Measurements from ENCODE around the gene CKAP2L. TPM values are rescaled to one million over a fixed set of nuclear protein-coding genes. Genes with fewer than 3 reads are reported as not detected.

The CKAP2L gene
- total and polyA plus RNA-seq, 11 donors = 0.06 to 4.5 (median 0.29) TPM; not detected in 4

DNA sequence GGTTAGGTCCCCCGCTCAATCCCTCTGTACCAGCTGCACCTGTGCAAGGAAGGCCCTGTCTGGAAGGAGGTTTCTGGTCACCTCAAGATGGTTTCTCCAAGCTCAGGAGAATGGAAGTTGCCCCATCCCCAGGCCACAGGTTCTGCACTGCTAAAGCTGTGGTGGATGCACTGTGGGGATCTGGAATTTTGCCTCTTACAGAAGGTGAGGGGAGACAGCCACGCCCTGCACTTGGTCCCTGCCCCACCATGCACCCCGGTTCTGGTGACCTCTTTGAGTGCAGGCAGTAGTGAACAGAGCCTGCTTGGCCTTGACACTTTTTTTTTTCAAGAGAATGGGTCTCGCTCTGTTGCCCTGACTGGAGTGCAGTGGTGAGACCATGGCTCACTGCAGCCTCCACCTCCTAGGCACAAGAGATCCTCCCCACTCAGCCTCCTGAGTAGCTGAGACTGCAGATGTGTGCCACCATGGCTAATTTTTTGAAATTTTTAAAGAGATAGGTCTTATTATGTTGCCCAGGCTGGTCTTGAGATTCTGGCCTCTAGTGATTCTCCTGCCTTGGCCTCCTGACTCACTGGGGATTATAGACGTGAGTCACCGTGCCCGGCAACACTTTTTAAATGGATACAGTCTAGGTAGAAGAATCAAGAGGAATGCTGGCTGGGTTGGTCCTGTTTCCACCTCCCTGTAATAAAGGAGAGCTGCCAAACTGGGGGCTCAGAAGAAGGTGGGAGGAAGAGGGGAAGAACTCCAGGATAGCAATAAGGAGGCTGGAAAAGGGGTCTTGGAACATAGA lies 49.4 kb downstream of the CKAP2L start:
- 88 to 96% (median 94%) methylated on average over 7 of the region's 7 CpGs for WGBS, 4 donors

GRCh38 chr2:112714331-112714730 lies 50.1 kb downstream of the CKAP2L start:
- Histone ChIP-seq H3K36me3 (no peaks in the 10 kb centered on the region), H3K9me3 (no peaks in the 10 kb centered on the region), H3K27me3 (no peaks in the 10 kb centered on the region), H3K4me3 (no peak overlapping the region), H3K4me1 (peaks cover 0 to 6% (median 0%) of the 10 kb centered on the region in 12 donors), H3K27ac (no peak overlapping the region)
- intact Hi-C loops (cut with DNase I) = no loop called here
- no peak for ATAC-seq
- DNase-seq = no peak
- TF ChIP-seq POLR2A (IDR thresholded peaks at IDR 0.05) = no peak
- TF ChIP-seq, protein P1, sequence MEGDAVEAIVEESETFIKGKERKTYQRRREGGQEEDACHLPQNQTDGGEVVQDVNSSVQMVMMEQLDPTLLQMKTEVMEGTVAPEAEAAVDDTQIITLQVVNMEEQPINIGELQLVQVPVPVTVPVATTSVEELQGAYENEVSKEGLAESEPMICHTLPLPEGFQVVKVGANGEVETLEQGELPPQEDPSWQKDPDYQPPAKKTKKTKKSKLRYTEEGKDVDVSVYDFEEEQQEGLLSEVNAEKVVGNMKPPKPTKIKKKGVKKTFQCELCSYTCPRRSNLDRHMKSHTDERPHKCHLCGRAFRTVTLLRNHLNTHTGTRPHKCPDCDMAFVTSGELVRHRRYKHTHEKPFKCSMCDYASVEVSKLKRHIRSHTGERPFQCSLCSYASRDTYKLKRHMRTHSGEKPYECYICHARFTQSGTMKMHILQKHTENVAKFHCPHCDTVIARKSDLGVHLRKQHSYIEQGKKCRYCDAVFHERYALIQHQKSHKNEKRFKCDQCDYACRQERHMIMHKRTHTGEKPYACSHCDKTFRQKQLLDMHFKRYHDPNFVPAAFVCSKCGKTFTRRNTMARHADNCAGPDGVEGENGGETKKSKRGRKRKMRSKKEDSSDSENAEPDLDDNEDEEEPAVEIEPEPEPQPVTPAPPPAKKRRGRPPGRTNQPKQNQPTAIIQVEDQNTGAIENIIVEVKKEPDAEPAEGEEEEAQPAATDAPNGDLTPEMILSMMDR (IDR thresholded peaks at IDR 0.05) = no peak
- WGBS, 4 donors = 89 to 94% (median 93%) methylated on average over 4 of the region's 4 CpGs

More for the DNA sequence above, 49.4 kb downstream of the CKAP2L start:
- no peaks in the 10 kb centered on the region for H3K27me3 ChIP-seq
- H3K4me1 ChIP-seq = peaks cover 0 to 6% (median 0%) of the 10 kb centered on the region in 12 donors
- no peaks in the 10 kb centered on the region for H3K9me3 ChIP-seq
- intact Hi-C loops (cut with DNase I) = no loop called here
- TF ChIP-seq POLR2A (IDR thresholded peaks at IDR 0.05) = no peak
- TF ChIP-seq, protein P1 (IDR thresholded peaks at IDR 0.05) = no peak
- no peaks in the 10 kb centered on the region for H3K36me3 ChIP-seq
- no peak for ATAC-seq
- H3K4me3 ChIP-seq = no peak overlapping the region
- H3K27ac ChIP-seq = no peak overlapping the region
- DNase-seq = no peak

GRCh38 chr2:112713926-112714325 lies 50.5 kb downstream of the CKAP2L start:
- Histone ChIP-seq H3K27ac (no peak overlapping the region), H3K4me3 (no peak overlapping the region), H3K36me3 (no peaks in the 10 kb centered on the region), H3K27me3 (no peaks in the 10 kb centered on the region), H3K4me1 (peaks cover 0 to 9% (median 0%) of the 10 kb centered on the region in 12 donors), H3K9me3 (no peaks in the 10 kb centered on the region)
- WGBS, 4 donors = 93 to 96% (median 95%) methylated on average over 7 of the region's 7 CpGs
- peak in 1 of 4 donors; percentile 9 for ATAC-seq
- TF ChIP-seq, protein P1 (IDR thresholded peaks at IDR 0.05) = no peak
- no peak for TF ChIP-seq POLR2A (IDR thresholded peaks at IDR 0.05)
- intact Hi-C loops (cut with DNase I) = no loop called here
- DNase-seq = no peak

DNA sequence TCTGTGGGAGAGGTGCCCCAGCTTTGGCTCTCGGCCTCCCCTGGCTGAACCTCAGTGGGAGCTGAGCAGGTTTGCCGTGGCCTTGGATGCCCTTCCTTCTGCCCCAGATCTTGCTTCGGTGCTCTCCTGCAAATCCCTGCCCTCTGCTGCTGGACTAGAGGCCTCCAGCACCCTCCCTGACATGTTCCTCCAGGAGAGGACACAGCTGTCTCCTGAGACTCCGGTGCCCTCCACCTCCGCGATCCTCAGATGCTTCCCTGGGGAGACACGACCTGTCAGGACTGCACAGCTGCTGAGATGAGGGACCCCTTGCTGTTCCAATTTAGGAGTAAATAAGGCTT lies 50.9 kb downstream of the CKAP2L start:
- Histone ChIP-seq H3K27ac (no peak overlapping the region), H3K27me3 (no peaks in the 10 kb centered on the region), H3K4me1 (peaks cover 0 to 12% (median 0%) of the 10 kb centered on the region in 12 donors), H3K9me3 (no peaks in the 10 kb centered on the region), H3K36me3 (no peaks in the 10 kb centered on the region), H3K4me3 (no peak overlapping the region)
- intact Hi-C loops (cut with DNase I) = no loop called here
- ATAC-seq (no peak), DNase-seq (no peak)
- WGBS, 4 donors = 52 to 69% (median 59%) methylated on average over 6 to 7 of the region's 7 CpGs
- TF ChIP-seq, protein P1 (IDR thresholded peaks at IDR 0.05) = no peak
- TF ChIP-seq POLR2A (IDR thresholded peaks at IDR 0.05) = no peak

Data from heart left ventricle (tissue), 16 donors.